Measurements from ENCODE around the gene NEMP1.

NEMP1 gene

GRCh38 chr12:57109207-57110103 is 30.9 kb upstream of the NEMP1 start:
- no peak for DNase-seq (ENCODE audit: extremely low read depth in 1 of 2, low read depth in 1 of 2)

GRCh38 chr12:57107456-57108155 is 29.0 kb upstream of the NEMP1 start:
- DNase-seq (ENCODE audit: extremely low read depth in 1 of 2, low read depth in 1 of 2), result no peak

GRCh38 chr12:57106021-57106708 is 27.6 kb upstream of the NEMP1 start:
- DNase-seq (ENCODE audit: extremely low read depth in 1 of 2, low read depth in 1 of 2), result no peak

GRCh38 chr12:57105011-57105753 is 26.6 kb upstream of the NEMP1 start:
- no peak for DNase-seq (ENCODE audit: extremely low read depth in 1 of 2, low read depth in 1 of 2)

- no peak for DNase-seq (ENCODE audit: extremely low read depth in 1 of 2, low read depth in 1 of 2)
Observed at GRCh38 chr12:57104292-57104910, 25.8 kb upstream of the NEMP1 start.

GRCh38 chr12:57103856-57104255 is 25.3 kb upstream of the NEMP1 start:
- DNase-seq (ENCODE audit: extremely low read depth in 1 of 2, low read depth in 1 of 2), result no peak

GRCh38 chr12:57101892-57102695 is 23.5 kb upstream of the NEMP1 start:
- DNase-seq (ENCODE audit: extremely low read depth in 1 of 2, low read depth in 1 of 2), result no peak

- no peak for DNase-seq (ENCODE audit: extremely low read depth in 1 of 2, low read depth in 1 of 2)
Observed at GRCh38 chr12:57099766-57100165, 21.2 kb upstream of the NEMP1 start.

GRCh38 chr12:57099047-57099714 is 20.6 kb upstream of the NEMP1 start:
- no peak for DNase-seq (ENCODE audit: extremely low read depth in 1 of 2, low read depth in 1 of 2)

GRCh38 chr12:57098546-57098945 is 20.0 kb upstream of the NEMP1 start:
- no peak for DNase-seq (ENCODE audit: extremely low read depth in 1 of 2, low read depth in 1 of 2)

- no peak for DNase-seq (ENCODE audit: extremely low read depth in 1 of 2, low read depth in 1 of 2)
Observed at GRCh38 chr12:57097554-57097835, 18.9 kb upstream of the NEMP1 start.

- no peak for DNase-seq (ENCODE audit: extremely low read depth in 1 of 2, low read depth in 1 of 2)
Observed at GRCh38 chr12:57096748-57097553, 18.4 kb upstream of the NEMP1 start.

- no peak for DNase-seq (ENCODE audit: extremely low read depth in 1 of 2, low read depth in 1 of 2)
Observed at GRCh38 chr12:57096099-57096572, 17.5 kb upstream of the NEMP1 start.

GRCh38 chr12:57095440-57095839 is 16.8 kb upstream of the NEMP1 start:
- no peak for DNase-seq (ENCODE audit: extremely low read depth in 1 of 2, low read depth in 1 of 2)

- no peak for DNase-seq (ENCODE audit: extremely low read depth in 1 of 2, low read depth in 1 of 2)
Observed at GRCh38 chr12:57094208-57095160, 15.9 kb upstream of the NEMP1 start.

- DNase-seq (ENCODE audit: extremely low read depth in 1 of 2, low read depth in 1 of 2), result peak in 1 of 2 donors; percentile 51
Observed at GRCh38 chr12:57093415-57094207, 15.0 kb upstream of the NEMP1 start.

All from activated CD8-positive, alpha-beta memory T cell treated with anti-CD3 and anti-CD28 coated beads for 1 hour (primary cell).